ENCODE data around the gene POLE. TPM values are rescaled to one million over a fixed set of nuclear protein-coding genes. Genes with fewer than 3 reads are reported as not detected.

Gene POLE
- total RNA-seq, 1 donor from 2014 or later: 10.5 TPM

DNA sequence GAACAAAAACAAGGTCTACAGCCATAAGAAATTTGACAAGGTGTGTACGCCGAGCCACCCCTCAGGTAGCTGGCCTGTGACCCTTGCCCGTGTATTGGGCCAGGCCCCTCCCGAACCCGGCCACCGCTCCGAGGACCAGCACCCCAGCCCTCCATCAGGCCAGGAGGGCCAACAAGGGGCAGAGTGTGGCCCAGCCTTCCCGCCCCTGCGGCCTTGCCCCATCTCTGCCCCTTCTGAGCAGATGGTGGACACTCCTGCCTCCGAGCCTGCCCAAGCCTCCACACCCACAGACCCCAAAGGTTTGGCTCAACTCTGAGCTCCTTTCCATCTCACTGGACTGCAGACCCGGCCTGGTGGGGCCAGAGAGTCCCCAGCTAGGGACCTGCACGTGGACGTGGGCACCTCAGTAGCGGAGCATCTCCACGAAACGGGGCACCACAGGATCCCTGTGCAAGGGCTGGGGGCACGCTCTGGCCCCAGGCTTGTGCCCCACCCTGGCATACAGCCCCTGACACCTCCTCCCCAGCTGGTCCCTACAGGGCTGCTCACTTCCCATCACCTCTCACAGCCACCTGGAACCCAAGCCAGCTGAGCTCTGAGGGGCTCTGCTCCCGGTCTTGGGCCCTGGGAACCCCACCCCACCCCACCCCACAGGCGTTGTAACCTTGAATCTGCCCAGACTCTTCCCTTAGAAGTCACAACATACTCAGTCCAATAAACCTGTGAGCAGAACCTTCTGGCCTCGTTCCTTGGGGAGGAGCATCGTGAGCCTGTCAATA, 65.3 kb downstream of the POLE start:
- peaks cover 3% of the 10 kb centered on the region for H3K36me3 ChIP-seq (ENCODE audit: control insufficient read depth, insufficient read depth, low read length)
- FAIRE-seq (no peak), DNase-seq (ENCODE audit: low read depth) (no peak)
- peaks cover 17% of the 10 kb centered on the region for H3K27me3 ChIP-seq (ENCODE audit: control insufficient read depth, insufficient read depth, low read length)
- TF ChIP-seq, protein P1, sequence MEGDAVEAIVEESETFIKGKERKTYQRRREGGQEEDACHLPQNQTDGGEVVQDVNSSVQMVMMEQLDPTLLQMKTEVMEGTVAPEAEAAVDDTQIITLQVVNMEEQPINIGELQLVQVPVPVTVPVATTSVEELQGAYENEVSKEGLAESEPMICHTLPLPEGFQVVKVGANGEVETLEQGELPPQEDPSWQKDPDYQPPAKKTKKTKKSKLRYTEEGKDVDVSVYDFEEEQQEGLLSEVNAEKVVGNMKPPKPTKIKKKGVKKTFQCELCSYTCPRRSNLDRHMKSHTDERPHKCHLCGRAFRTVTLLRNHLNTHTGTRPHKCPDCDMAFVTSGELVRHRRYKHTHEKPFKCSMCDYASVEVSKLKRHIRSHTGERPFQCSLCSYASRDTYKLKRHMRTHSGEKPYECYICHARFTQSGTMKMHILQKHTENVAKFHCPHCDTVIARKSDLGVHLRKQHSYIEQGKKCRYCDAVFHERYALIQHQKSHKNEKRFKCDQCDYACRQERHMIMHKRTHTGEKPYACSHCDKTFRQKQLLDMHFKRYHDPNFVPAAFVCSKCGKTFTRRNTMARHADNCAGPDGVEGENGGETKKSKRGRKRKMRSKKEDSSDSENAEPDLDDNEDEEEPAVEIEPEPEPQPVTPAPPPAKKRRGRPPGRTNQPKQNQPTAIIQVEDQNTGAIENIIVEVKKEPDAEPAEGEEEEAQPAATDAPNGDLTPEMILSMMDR (IDR thresholded peaks at IDR 0.05; ENCODE audit: insufficient read depth, low read length, severe bottlenecking): no peak
- H3K4me3 ChIP-seq (ENCODE audit: low read depth, low read length): no peak overlapping the region

DNA sequence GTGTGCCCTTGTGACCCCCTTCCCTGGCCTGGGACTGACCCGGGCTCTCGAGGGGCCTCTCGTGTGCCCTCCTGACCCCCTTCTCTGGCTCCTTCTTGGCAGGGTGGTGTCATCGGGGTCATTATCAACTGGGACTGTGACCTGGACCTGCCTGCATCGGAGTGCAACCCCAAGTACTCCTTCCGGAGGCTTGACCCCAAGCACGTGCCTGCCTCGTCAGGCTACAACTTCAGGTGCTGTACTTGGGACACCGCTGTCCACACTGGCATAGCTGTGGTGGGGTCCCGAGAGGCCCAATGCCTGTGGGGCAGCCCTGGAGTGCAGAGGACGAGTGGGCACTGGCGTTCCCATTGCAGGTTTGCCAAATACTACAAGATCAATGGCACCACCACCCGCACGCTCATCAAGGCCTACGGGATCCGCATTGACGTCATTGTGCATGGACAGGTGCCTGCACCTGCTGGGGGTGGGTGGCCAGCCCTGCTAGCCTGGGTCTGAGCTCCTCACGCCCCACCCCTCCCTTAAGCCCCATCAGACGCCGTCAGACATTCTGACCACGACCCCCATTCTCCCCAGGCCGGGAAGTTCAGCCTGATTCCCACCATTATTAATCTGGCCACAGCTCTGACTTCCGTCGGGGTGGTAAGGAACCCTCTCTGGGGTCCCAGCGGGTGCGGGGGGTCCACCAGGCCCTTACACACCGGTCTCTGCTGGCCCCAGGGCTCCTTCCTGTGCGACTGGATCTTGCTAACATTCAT, 66.1 kb downstream of the POLE start:
- DNase-seq (ENCODE audit: low read depth): no peak
- FAIRE-seq: no peak
- no peak overlapping the region for H3K4me3 ChIP-seq (ENCODE audit: low read depth, low read length)
- peaks cover 3% of the 10 kb centered on the region for H3K36me3 ChIP-seq (ENCODE audit: control insufficient read depth, insufficient read depth, low read length)
- H3K27me3 ChIP-seq (ENCODE audit: control insufficient read depth, insufficient read depth, low read length): peaks cover 17% of the 10 kb centered on the region
- TF ChIP-seq, protein P1 (IDR thresholded peaks at IDR 0.05; ENCODE audit: insufficient read depth, low read length, severe bottlenecking): no peak

DNA sequence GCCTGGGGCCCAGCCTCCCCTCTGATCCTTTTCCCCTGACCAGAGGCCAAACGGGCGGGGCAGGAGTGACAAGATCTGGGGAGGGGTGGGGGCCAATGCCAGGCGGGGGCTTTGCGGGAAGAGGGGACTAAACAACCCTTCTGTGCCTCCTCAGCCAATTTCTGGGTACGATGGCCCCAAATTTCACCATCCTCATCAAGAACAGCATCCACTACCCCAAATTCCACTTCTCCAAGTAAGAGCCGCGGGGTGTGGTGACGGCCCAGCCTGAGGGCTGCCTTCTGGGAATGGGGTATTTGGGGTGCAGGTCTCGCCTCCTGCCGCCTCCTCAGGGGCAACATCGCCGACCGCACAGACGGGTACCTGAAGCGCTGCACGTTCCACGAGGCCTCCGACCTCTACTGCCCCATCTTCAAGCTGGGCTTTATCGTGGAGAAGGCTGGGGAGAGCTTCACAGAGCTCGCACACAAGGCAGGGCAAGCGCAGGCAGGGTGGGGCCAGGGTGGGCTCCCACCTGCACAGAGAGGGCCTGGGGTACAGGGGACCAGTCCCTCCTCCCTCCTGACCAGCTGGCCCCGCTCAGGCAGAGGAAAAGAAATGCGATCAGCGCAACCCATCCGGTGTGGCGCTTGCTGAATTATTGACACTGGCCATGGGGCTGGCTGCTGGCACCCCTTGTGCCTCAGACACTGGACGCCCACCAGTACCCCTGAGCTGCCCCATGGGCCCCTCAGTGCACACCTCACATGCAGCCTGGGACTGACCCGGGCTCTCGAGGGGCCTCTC, 66.8 kb downstream of the POLE start:
- Histone ChIP-seq H3K36me3 (ENCODE audit: control insufficient read depth, insufficient read depth, low read length) (peaks cover 3% of the 10 kb centered on the region), H3K4me3 (ENCODE audit: low read depth, low read length) (no peak overlapping the region), H3K27me3 (ENCODE audit: control insufficient read depth, insufficient read depth, low read length) (peaks cover 17% of the 10 kb centered on the region)
- TF ChIP-seq, protein P1 (IDR thresholded peaks at IDR 0.05; ENCODE audit: insufficient read depth, low read length, severe bottlenecking): no peak
- DNase-seq (ENCODE audit: low read depth): no peak
- no peak for FAIRE-seq

DNA sequence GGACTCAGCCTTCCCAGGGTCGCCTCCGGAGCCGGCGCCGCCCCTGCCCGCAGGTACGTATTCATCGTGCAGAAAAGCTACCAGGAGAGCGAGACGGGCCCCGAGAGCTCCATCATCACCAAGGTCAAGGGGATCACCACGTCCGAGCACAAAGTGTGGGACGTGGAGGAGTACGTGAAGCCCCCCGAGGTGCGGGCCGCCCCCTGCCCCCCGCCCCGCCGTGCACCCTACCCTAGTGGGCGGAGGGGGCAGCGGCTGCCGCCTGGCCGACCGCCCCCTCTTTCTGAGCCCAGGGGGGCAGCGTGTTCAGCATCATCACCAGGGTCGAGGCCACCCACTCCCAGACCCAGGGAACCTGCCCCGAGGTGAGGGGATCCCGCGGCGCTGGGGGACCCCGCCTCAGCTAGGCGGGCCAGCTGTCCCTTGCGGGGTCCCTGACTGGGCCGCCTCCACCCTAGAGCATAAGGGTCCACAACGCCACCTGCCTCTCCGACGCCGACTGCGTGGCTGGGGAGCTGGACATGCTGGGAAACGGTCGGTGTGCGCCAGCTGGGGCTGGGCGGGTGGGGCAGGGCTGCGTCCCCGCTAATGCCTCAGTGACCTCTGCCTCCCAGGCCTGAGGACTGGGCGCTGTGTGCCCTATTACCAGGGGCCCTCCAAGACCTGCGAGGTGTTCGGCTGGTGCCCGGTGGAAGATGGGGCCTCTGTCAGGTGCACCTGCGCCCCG, 67.6 kb downstream of the POLE start:
- FAIRE-seq: no peak
- TF ChIP-seq, protein P1 (IDR thresholded peaks at IDR 0.05; ENCODE audit: insufficient read depth, low read length, severe bottlenecking): no peak
- H3K27me3 ChIP-seq (ENCODE audit: control insufficient read depth, insufficient read depth, low read length): peaks cover 17% of the 10 kb centered on the region
- DNase-seq (ENCODE audit: low read depth): no peak
- H3K36me3 ChIP-seq (ENCODE audit: control insufficient read depth, insufficient read depth, low read length): no peaks in the 10 kb centered on the region
- H3K4me3 ChIP-seq (ENCODE audit: low read depth, low read length): no peak overlapping the region

DNA sequence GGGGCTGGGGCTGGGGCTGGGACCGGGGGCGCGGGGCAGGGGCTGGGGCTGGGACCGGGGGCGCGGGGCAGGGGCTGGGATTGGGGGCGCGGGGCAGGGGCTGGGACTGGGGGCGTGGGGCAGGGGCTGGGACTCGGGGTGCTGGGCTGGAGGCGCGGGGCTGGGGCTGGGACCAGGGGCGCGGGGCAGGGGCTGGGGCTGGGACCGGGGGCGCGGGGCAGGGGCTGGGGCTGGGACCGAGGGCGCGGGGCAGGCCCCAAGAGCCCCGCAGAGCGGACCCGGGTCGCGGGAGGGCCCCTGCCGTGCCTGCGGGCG, 68.1 kb downstream of the POLE start:
- Histone ChIP-seq H3K4me3 (ENCODE audit: low read depth, low read length) (no peak overlapping the region), H3K27me3 (ENCODE audit: control insufficient read depth, insufficient read depth, low read length) (peaks cover 17% of the 10 kb centered on the region), H3K36me3 (ENCODE audit: control insufficient read depth, insufficient read depth, low read length) (no peaks in the 10 kb centered on the region)
- DNase-seq (ENCODE audit: low read depth): no peak
- TF ChIP-seq, protein P1 (IDR thresholded peaks at IDR 0.05; ENCODE audit: insufficient read depth, low read length, severe bottlenecking): no peak
- FAIRE-seq: no peak

Data from bronchial epithelial cell (primary cell).